GM18508 (cell line): Measurements from ENCODE around the gene ZNF784.

Source experiments
- ATAC-seq: cut with Tn5 transposase; IDR thresholded peaks from one replicate; pipeline ENCODE4 v1.9.1; 2021; ENCODE audit warnings: moderate number of reproducible peaks; ENCODE audit not compliant: insufficient read depth, unreplicated experiment

ZNF784 gene

DNA sequence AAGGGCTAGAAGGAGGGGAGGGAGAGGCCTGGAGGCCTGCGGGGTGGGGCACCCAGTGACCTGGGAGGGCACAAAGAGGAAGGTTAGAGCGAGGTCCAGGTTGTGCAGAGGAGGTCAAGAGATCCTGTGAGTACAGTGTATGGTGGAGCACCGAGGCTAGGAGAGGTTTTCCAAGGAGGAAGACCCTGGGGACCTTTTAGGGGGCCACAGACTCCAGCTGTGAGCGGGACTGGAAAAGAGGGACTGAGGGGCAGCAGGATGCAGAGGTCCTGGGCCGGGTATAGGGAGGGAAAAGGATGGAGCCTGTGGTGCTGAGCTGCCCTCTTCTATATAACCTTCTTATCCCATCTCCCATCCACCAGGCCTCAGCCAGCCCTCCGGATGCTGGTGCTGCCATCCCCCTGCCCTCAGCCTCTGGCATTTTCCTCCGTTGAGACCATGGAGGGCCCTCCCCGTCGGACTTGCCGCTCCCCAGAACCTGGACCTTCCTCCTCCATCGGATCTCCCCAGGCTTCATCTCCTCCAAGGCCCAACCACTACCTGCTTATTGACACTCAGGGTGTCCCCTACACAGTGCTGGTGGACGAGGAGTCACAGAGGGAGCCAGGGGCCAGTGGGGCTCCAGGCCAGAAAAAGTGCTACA, 19.9 kb upstream of the ZNF784 start:
- ATAC-seq: no peak

DNA sequence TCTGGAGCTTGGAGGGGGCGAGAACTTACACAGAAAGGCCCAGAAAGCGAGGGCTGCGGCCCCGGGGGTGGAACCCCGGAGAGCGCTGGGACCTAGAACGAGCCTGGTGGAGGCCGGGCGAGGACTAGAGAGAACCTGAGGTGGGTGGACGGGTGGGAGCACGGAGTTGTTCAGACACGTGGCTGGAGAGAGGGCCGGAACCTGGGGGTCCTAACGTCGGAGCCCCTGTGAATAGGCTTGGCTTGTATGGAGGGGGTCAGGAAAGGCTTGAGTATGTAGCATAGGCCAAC, 19.5 kb upstream of the ZNF784 start:
- no peak for ATAC-seq

DNA sequence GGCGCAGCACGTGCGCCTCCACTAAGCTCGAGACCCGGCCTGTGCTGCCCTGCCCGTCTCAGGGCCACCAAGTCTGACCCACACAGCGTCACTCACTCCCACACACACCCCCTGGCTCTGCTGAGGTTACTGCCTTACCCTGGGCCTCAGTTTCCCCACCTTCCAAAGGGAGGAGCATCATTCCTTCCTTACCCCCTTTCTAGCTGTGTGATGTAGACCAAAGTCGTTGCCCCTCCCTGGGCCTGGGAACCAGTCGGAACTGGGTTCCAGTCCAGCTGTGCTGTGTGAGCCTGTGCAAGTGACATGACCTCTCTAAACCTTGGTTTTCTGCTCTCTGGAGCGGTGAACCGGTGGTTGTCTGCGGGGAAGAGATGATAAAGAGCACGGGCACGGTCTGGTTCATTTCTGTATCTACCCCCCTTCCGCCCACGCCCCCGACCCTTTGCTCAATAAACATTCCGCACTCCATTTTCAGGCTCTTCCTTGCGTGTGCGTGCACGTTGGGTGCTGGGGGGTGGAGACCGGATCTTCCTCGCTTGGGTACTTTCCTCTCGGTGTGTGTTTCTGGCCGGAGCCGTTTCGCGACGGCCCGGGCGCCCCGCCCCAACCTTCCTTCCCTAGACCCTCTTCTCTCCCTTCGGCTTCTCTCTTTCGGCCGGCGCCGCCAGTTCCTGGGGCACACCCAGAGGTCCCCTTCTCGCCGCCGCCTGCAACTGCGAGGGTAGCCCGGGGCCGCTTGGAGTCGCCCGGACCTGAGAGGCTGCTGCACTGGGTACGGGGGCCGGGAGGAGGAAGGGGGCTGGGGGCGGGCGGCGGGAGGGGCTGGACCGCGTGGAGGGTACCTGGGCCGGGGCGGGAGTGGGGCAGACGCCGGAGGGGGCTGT, 18.9 kb upstream of the ZNF784 start, which contains the start of gene ZNF581:
ZNF581 (plus strand) TSS at position 647 of the 884 bp plus-strand sequence. CDS start 923 bp downstream, outside the sequence.
- ATAC-seq: peak; percentile 38

DNA sequence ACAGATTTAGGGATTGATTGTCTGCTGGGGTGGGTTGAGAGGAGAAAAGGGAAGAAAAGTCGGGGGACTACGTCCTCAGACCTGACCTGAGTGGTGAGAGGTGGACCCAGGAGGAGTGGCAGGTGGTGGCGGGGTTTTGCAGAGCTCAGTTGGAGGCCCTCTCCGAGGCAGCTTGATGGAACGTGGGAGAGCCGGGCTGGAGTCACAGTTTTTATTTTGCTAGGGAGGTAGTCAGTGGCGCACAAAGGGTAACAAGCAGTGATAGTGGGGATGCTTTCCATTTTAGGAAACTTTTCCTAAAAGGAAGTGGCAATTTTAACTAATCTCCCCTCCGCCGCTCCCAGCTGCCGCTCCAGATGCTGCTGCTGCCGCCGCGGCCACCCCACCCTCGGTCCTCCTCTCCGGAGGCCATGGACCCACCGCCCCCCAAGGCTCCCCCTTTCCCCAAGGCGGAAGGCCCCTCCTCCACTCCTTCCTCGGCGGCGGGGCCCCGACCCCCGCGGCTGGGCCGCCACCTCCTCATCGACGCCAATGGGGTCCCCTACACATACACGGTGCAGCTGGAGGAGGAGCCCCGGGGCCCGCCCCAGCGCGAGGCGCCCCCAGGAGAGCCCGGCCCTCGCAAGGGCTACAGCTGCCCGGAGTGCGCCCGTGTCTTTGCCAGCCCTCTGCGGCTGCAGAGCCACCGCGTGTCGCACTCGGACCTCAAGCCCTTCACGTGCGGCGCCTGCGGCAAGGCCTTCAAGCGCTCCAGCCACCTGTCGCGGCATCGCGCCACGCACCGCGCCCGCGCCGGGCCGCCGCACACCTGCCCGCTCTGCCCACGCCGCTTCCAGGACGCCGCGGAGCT, 18.0 kb upstream of the ZNF784 start:
- no peak for ATAC-seq

DNA sequence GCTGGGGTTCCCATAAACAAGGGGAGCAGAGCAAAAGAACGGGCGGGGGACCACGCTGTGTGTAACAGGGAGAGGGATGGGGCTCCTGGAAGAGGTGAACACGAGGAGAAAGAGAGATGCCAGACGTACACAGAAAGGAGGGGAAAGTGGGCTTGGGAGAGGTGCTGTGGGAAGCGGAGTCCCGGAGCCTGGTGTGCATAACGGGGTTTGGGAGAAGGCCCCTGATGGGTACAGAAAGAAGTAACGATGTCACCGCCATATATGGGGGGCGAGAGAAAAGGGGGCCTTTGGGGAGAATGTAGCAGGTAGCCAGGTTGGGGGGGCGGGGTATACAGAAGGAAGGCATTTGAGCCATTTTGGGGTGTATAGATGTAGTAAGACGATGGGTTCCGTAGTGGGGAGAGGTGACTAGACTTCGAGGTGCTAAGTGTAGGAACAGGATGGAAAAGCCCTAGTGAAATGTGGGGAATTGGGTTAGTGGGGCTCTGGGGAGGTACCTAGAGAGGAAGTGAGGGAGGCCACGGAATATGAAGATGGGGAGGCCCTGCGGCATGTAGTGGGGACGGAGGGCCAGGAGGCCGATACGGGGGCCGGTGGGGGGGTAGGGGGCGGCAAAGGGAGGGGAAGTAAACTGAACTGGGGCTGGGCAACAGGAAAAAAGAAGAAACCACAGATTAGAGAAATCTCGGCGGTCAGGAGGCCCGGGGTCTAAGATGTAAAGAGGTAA, 17.2 kb upstream of the ZNF784 start:
- ATAC-seq: no peak

DNA sequence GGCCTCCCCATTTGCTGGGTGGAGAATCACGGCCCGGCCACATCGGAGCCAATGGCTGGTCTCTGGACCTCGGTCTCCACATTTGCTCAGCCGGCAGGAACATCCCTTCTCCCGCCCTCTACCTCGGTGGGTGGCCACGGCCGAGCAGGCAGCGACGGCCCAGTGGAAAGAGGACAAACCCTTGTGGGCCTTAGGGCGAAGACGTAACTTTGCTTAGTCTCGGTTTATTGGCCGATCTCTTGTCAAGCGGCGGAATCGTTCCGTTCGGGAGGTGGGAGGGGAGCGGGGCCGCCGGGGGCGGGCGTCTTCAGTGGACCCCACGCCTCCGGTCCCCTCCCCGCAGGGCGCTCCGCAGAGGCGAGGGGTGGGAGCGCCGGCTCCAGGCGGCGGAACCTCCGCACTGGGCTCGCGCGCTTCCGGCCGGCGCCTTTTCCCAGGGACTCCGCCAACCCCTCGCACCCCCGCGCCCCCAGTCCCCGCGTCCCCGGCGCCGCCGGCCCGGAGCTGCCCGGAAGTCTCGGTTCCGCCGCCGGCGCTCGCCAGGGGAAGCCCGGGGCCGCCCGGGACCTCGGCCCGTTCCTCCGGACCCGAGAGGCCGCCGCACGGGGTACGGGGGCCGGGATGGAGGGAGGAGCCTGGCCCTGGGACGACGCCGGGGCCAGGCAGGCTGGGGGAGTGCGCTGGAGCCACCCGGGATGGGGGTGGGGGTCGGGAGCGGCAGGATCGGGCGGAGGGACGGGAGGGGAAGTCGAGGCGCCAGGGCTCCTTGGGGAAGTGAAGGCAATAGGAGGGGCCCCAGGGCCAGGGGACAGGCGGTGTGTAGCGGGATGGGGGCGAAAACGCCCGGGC, 16.4 kb upstream of the ZNF784 start, which contains the start of gene ZNF580:
ZNF580 (plus strand) TSS at position 426 of the 849 bp plus-strand sequence. CDS start 1,507 bp downstream, outside the sequence.
- no peak for ATAC-seq

DNA sequence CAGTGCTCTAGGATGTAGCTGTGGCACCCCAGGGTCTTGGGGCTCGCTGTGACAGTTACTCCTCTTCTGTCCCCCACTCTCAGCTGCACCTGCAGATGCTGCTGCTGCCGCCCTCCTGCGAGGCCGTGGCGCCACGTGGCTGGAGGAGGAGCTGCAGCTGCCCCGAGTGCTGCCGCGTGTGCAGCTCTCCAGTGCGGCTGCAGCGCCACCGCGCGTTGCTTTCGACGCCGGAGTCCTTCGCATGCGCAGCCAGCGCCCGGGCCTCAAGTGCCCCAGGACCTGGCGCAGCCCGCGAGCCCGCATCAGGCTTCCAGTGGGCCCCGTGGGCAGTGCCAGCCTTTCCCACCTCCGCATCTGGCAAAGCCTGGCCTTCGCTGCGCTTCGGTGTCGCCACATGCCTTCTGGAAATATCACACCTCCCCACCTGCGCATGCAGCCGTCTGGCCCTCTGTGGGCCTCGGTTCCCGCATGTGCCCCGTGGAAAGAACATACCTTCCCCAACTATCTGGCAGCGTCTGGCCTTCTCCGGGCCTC, 15.7 kb upstream of the ZNF784 start:
- ATAC-seq: no peak

DNA sequence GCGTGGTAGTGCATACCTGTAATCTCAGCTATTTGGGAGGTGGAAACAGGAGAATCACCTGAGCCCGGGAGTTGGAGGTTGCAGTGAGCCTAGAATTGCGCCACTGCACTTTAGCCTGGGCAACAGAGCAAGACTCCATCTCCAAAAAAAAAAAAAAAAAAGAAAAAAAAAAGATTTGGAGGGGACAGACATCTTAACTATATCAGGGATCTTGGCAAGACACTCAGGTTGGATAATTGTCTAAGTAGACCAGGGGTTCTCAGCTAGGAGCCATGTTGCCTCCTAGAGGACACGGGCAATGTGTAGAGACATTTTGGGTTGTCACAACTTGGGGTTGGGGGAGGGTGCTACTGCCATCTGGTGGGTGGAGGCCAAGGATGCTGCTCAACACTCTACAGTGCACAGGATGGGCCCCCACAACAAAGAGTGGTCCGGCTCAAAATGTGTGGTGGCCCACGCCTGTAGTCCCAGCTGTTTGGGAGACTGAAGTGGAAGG, 14.5 kb upstream of the ZNF784 start:
- no peak for ATAC-seq

DNA sequence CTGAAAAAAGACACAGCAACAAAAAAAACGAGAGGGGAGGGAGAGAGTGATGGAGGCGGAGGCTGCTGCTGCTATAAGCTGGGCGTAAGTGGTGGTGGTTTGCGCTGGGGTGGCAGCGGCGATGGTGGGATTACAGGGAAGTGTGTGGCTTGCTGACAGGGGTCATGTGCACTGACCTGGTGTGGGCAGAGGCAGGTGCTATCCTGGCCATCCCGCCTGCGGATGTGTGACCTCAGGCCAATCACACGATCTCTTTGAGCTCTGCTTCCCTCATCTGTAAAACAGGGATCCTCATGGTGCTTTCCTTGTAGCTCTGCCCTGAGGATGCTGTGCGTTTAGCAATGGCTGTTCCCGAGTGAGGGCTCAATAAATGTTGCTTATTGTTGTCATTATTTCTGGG, 13.2 kb upstream of the ZNF784 start:
- no peak for ATAC-seq

DNA sequence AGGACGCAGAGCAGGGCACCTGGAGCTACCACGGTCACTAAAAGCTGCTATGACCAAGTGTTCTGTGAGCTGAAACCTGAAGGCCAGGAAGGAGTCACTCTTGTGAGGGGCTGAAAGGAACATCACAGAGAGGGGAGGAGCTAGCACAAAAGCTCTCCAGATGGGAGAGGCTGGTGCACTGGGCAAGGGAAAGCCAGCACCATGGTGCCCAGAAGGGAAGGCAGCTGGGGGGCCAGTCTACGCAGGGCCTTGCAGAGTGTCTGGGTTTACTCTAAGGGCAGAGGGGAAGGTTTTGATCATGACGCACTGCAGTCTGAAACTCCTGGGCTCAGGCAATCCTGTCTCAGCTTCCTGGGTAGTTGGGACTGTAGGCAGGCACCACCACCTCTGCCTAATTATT, 12.4 kb upstream of the ZNF784 start:
- ATAC-seq: no peak

DNA sequence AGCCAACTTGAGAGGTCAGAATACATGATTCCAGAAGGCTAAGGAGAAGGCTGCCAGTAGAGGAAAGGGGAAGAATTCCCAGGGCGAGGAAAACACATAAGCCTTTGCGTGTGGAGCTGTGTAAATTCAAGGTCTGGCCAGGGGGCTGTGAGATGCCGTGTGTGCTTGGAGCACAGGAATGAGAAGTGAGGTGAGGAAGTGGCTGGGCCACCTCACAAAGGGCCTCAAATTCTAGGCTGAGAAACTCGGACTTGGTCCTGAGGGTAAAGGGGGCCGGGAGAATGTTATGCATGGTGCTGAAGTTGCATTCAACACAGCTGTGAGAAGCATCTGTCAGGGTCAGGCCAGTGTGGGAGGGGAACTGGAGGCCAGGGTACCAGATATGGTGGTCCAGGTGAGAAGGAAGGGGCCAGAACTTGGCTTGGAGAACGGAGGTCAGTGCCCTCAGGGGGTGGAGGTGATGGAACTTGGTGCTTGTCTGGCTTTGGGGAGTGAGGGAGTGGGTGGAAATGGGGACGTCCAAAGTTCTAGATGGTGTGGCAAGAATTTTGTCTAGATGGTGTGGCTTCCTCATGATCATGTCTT, 11.6 kb upstream of the ZNF784 start:
- ATAC-seq: no peak

DNA sequence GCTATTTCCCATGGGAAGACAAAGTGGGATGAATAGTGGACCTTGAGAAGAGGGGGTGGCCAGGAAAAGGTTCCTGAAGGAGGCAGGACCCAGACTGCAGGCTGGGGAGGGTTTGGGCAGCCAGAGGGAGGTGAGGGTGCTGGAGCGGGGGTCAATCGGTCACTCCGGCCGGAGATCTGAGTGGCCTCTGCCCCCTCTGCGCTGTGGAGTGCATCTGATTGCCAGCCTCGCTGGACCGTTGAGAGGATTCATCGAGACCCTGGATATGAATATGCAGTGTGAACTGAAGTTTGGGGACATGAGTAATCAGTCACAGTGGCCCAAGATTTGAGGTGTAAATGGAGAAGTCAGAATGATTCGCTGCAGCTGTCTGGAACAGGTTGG, 11.0 kb upstream of the ZNF784 start:
- ATAC-seq: no peak

DNA sequence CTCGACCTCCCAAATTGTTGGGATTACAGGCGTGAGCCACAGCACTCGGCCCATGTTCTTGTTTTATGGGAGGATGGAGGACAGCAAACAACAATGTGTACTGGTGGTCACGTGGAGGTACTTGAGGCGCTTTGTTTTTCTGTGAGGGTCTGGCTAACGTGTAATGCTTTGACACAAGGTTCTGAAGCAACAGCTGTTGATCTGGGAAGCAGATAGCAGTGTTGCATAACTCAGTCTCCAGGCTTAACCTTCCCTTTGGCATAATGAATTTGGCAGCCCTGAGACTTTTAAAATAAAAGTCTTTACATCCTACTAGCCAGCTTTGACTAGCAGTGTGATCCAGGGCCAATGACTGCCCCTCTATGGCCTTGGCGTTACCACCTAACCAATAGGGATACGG, 9.5 kb upstream of the ZNF784 start:
- no peak for ATAC-seq

DNA sequence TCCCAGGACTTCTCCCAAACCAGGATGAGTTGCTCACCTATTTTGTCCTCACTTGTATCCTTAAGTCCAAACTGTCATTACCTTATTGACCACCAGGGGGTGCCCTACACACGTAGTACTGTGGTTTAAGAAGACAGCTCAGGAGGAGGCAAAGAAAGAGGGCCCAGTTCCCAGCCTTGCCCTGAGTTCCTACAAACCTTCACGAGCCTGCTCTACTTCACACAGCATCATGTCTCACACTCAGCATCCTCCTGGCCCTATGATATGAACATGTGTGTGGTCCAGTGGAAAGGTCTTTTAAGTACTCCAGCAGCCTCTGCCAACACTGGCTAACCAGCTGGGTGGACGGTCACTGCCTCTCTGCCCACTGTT, 8.1 kb upstream of the ZNF784 start:
- ATAC-seq: no peak

DNA sequence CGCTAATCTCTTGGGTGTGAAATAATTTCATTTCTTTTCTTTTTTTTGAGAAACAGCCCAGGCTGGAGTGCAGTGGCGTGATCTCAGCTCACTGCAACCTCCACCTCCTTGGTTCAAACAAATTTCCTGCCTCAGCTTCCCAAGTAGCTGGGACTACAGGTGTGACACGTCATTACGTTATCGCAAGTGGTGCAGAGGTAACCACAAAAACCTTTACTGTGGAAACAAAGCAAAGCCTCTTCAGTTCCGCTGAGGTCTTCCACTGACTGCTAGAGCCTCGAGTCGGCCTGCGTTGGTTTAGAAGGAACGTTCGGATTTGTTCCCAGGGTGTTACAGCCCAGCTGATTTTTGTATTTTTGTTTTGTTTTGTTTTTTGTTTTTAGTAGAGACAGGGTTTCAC, 2.0 kb upstream of the ZNF784 start:
- no peak for ATAC-seq

DNA sequence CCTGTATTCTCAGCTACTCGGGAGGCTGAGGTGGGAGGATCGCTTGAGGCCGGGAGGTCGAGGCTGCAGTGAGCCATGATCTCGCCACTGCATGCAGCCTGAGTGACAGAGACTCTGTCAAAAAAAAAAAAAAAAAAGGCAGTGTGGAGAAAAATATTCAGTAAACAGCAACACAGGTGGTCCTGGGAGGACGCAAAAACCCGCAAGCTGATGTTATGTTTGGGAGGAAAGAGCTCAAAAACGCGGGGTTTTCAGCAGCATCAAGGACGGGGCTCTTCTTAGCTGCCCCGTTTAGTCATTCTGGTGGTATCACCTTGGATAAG, 599 bp upstream of the ZNF784 start:
- no peak for ATAC-seq

DNA sequence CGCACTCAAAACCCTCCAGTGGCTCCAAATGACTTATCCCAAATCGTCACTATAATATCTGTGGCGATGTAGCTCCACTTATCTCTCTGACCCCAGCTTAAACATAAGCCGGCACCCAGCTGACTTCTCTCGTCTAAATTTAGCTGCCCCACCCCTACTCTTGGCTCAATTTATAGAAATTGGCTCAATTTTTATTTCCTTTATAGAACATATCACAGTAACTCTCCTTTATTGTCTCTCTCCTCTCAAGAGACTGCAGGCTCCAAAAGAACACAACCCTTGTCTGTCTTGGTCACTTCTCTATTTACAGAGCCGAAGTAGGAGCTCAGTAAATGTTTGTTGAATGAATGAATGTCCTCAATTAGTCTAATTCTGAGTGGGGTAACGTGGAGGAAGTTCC, 805 bp downstream of the ZNF784 start:
- ATAC-seq: no peak

DNA sequence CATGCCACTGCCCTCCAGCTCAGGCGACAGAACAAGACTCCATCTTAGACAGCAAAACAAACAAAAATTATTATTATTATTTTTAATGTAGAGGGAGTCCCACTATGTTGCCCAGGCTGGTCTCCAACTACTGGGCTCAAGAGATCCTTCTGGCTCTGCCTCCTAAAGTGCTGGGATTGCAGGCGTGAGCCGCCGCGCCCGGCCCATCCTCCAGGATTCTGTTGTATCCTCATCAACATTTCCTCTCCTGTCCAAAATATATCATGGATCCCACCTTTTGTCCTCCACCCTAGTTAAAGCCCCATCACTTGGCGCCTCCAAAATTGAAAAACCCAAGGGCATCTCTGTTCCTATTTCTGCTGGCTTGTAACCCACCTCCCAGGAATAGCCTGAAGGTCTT, 1.2 kb downstream of the ZNF784 start:
- no peak for ATAC-seq
